Measurements from ENCODE around the gene C2orf92. TPM values are rescaled to one million over a fixed set of nuclear protein-coding genes. Genes with fewer than 3 reads are reported as not detected.
A peak's percentile ranks its signal among the peaks of the same experiment; 100 is the strongest.

C2orf92 gene
- total RNA-seq, 1 experiment from 2014 or later, result 6.0 TPM

DNA sequence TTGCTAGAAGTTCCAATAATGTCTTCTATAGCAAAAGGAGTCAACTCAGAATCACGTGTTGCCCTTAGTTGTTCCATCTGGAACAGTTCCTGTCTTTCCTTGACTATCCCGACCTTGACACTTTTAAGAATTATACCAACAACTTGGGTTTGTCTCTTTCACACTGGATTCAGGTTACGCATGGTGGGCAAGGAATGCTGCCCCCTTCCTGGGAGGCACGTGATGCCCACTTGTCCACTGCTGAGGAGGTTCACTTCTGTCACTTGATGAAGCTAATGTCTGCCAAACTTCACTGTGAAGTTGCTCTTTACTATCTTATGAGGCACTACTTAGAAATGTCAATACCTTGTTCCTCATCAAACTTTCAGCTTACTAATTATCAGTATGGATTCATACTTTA is 18.4 kb upstream of the C2orf92 start:
- Histone ChIP-seq H3K27ac (ENCODE audit: low read length) (no peak overlapping the region), H3K36me3 (ENCODE audit: control insufficient read depth, insufficient read depth, low read length) (peaks cover 17% of the 10 kb centered on the region), H3K27me3 (ENCODE audit: control insufficient read depth, insufficient read depth, low read length) (no peaks in the 10 kb centered on the region), H3K4me1 (ENCODE audit: control insufficient read depth, insufficient read depth, low read length) (0 out of 2 replicates have a peak, but pooled peaks cover 3% of the 10 kb centered on the region), H3K9me3 (ENCODE audit: control insufficient read depth, insufficient read depth, low read depth, low read length) (peaks cover 4% of the 10 kb centered on the region; the same call in 1 of the 2 replicates), H3K4me3 (ENCODE audit: low read depth in 2 of 2, low read length in 2 of 2) (no peak overlapping the region)
- BruUV-seq (replicated peaks), result no TSS peak
- DNase-seq (ENCODE audit: low read depth, low spot score), result no peak
- ChIA-PET CTCF (interaction anchor here (0.9 kb wide), 1 partner anchor 9 kb away, joined by 3 read pairs; no protein-coding TSS in a partner anchor), POLR2A (interaction anchor here (1.0 to 1.4 kb wide), 2 partner anchors 11 to 13 kb away, joined by 4 read pairs; partner anchors contain the start of gene ACTR1B)
- intact Hi-C loops (cut with micrococcal nuclease; ENCODE audit: unreplicated experiment) (no loop called here), in situ Hi-C loops (cut with HindIII; ENCODE audit: low pct_unique_long_range_greater_than_20kb, low sequenced_read_pairs) (no loop called here)
- ATAC-seq, result no peak
- TF ChIP-seq TCF7L2 (IDR thresholded peaks at IDR 0.05; ENCODE audit: low read depth, low read length) (no peak), REST (IDR thresholded peaks at IDR 0.05; ENCODE audit: insufficient read depth in 1 of 2, low read depth in 2 of 2, low read length in 1 of 2) (no peak), SIN3A (IDR thresholded peaks at IDR 0.05; ENCODE audit: borderline replicate concordance, insufficient read depth, low read depth, low read length) (no peak), POLR2AphosphoS5 (IDR thresholded peaks at IDR 0.05; ENCODE audit: low read depth, low read length) (no peak)
- TF ChIP-seq, protein P1, sequence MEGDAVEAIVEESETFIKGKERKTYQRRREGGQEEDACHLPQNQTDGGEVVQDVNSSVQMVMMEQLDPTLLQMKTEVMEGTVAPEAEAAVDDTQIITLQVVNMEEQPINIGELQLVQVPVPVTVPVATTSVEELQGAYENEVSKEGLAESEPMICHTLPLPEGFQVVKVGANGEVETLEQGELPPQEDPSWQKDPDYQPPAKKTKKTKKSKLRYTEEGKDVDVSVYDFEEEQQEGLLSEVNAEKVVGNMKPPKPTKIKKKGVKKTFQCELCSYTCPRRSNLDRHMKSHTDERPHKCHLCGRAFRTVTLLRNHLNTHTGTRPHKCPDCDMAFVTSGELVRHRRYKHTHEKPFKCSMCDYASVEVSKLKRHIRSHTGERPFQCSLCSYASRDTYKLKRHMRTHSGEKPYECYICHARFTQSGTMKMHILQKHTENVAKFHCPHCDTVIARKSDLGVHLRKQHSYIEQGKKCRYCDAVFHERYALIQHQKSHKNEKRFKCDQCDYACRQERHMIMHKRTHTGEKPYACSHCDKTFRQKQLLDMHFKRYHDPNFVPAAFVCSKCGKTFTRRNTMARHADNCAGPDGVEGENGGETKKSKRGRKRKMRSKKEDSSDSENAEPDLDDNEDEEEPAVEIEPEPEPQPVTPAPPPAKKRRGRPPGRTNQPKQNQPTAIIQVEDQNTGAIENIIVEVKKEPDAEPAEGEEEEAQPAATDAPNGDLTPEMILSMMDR (IDR thresholded peaks at IDR 0.05), result no peak

DNA sequence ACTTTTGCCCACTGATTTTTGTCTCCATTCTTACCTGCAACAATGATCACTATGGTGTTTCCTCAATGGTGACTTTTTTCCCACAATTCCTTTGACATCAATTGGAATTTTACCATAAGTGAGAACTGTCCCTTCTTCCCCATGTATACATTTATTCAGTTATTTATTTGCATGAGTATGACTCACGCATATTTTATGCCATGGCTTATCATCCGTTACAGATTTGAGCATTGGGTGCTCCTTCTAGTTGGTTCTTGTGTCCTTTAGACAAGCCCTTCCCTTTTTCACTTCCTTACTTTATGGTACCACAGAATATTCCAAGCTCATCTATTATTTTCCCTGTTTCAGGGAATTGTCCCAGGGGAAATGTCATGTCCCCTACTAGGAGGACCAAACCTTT is 16.0 kb upstream of the C2orf92 start:
- DNase-seq (ENCODE audit: low read depth, low spot score) (no peak), ATAC-seq (no peak)
- Histone ChIP-seq H3K4me3 (ENCODE audit: low read depth in 2 of 2, low read length in 2 of 2) (no peak overlapping the region), H3K36me3 (ENCODE audit: control insufficient read depth, insufficient read depth, low read length) (peaks cover 4% of the 10 kb centered on the region; the same call in 1 of the 2 replicates), H3K9me3 (ENCODE audit: control insufficient read depth, insufficient read depth, low read depth, low read length) (peaks cover 4% of the 10 kb centered on the region; the same call in 1 of the 2 replicates), H3K4me1 (ENCODE audit: control insufficient read depth, insufficient read depth, low read length) (no peaks in the 10 kb centered on the region), H3K27me3 (ENCODE audit: control insufficient read depth, insufficient read depth, low read length) (no peaks in the 10 kb centered on the region), H3K27ac (ENCODE audit: low read length) (no peak overlapping the region)
- ChIA-PET POLR2A (no interaction called here), CTCF (no interaction called here)
- intact Hi-C loops (cut with micrococcal nuclease; ENCODE audit: unreplicated experiment), result no loop called here
- BruUV-seq (replicated peaks), result TSS peak; percentile 61
- in situ Hi-C loops (cut with HindIII; ENCODE audit: low pct_unique_long_range_greater_than_20kb, low sequenced_read_pairs), result no loop called here
- TF ChIP-seq REST (IDR thresholded peaks at IDR 0.05; ENCODE audit: insufficient read depth in 1 of 2, low read depth in 2 of 2, low read length in 1 of 2), result no peak
- TF ChIP-seq, protein P1 (IDR thresholded peaks at IDR 0.05), result no peak
- TF ChIP-seq SIN3A (IDR thresholded peaks at IDR 0.05; ENCODE audit: borderline replicate concordance, insufficient read depth, low read depth, low read length), result no peak
- no peak for TF ChIP-seq POLR2AphosphoS5 (IDR thresholded peaks at IDR 0.05; ENCODE audit: low read depth, low read length)
- TF ChIP-seq TCF7L2 (IDR thresholded peaks at IDR 0.05; ENCODE audit: low read depth, low read length), result no peak
